Uterus (tissue), 4 donors: ENCODE results near the gene TANC1. TPM values are rescaled to one million over a fixed set of nuclear protein-coding genes. Genes with fewer than 3 reads are reported as not detected.

Experiments used
- DNase-seq, 2 donors: peaks; one replicate each; pipeline ENCODE4 v3.0.0-alpha.2; 2019 to 2020
- H3K27ac ChIP-seq, 2 donors: fragments of 200-600 bp; sonication (generic); 1 replicate in 1 of 2; 2 replicates in 1 of 2; pipeline ENCODE4 v1.5.1; 2016 to 2018
- H3K27me3 ChIP-seq, 2 donors: fragments of 200-600 bp; sonication (generic); one replicate each; pipeline ENCODE4 v1.5.1; 2018 to 2019; ENCODE audit warnings: control low read depth in 1 of 2
- H3K36me3 ChIP-seq, 2 donors: fragments of 200-600 bp; sonication (generic); one replicate each; pipeline ENCODE4 v1.5.1; 2019; ENCODE audit warnings: control low read depth in 1 of 2
- H3K4me1 ChIP-seq, 2 donors: fragments of 200-600 bp; sonication (generic); one replicate each; pipeline ENCODE4 v1.5.1; 2018 to 2019; ENCODE audit warnings: control low read depth in 1 of 2
- H3K4me3 ChIP-seq, 2 donors: fragments of 200-600 bp; sonication (generic); 1 replicate in 1 of 2; 2 replicates in 1 of 2; pipeline ENCODE4 v1.5.1; 2018 to 2019; ENCODE audit warnings: mild to moderate bottlenecking in 1 of 2
- H3K9me3 ChIP-seq, 2 donors: fragments of 200-600 bp; sonication (generic); one replicate each; pipeline ENCODE4 v1.5.1; 2019; ENCODE audit warnings: control low read depth in 1 of 2
- POLR2A ChIP-seq, 2 donors: fragments of 450-650 bp; IDR thresholded peaks; one replicate each; pipeline ENCODE4 v1.6.1; 2016; ENCODE audit warnings: antibody characterized with exemption in 2 of 2, mild to moderate bottlenecking in 1 of 2, moderate library complexity in 1 of 2
- intact Hi-C: fragments of 100-400 bp; cut with DNase I; formaldehyde crosslinking; loops from one replicate; pipeline ENCODE4 v1.15.1; 2023; ENCODE audit warnings: low total_unique reads
- total RNA-seq, 4 donors: library from RNA; depleted of rRNA in 3 of 4; stranded (reverse); fragments of >200 nt in 3 of 4; gene quantifications; one replicate each; pipeline versions ENCODE4 v1.1.0 to v1.2.4, GENCODE V29; 2014 to 2023
- TF ChIP-seq, protein P1 (sequence below), 4 experiments: fragments of 200-600 bp in 2 of 4; fragments of 450-650 bp in 2 of 4; sonication (generic) in 2 of 4; IDR thresholded peaks; one replicate each; pipeline ENCODE4 v1.5.1; 2016 to 2019; ENCODE audit warnings: antibody characterized with exemption in 4 of 4, mild to moderate bottlenecking in 2 of 4, moderate library complexity in 1 of 4
- donor health status: DM: yes; HTN: yes; CAD: no.

The TANC1 gene
- total RNA-seq, 4 donors from 2014 or later, result 34.7 to 92.7 (median 67.4) TPM

DNA sequence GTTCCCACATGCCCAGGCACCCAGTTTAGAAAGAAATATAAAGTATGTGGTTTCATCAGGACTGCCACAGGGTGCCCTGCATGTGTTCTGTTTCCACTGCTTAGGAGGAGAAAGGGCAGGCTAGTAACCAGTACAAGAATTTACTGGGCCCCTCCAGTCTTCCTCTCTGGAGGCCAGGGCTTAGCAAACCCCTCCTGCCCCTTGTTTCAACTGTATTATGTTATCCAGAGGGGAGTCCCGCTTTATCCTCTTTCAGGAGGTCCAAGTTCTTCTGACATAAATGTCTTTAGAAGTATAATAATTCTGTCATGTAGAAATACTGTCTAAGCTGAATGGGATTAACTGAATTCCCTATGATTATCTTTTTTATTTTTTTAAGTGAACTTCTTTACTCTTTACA is 185.9 kb downstream of the TANC1 start:
- TF ChIP-seq, protein P1, sequence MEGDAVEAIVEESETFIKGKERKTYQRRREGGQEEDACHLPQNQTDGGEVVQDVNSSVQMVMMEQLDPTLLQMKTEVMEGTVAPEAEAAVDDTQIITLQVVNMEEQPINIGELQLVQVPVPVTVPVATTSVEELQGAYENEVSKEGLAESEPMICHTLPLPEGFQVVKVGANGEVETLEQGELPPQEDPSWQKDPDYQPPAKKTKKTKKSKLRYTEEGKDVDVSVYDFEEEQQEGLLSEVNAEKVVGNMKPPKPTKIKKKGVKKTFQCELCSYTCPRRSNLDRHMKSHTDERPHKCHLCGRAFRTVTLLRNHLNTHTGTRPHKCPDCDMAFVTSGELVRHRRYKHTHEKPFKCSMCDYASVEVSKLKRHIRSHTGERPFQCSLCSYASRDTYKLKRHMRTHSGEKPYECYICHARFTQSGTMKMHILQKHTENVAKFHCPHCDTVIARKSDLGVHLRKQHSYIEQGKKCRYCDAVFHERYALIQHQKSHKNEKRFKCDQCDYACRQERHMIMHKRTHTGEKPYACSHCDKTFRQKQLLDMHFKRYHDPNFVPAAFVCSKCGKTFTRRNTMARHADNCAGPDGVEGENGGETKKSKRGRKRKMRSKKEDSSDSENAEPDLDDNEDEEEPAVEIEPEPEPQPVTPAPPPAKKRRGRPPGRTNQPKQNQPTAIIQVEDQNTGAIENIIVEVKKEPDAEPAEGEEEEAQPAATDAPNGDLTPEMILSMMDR (IDR thresholded peaks at IDR 0.05), result no peak
- TF ChIP-seq POLR2A (IDR thresholded peaks at IDR 0.05), result no peak
- no peak for DNase-seq
- no peaks in the 10 kb centered on the region for H3K27me3 ChIP-seq
- intact Hi-C loops, result no loop called here
- no peak overlapping the region for H3K27ac ChIP-seq
- no peaks in the 10 kb centered on the region for H3K36me3 ChIP-seq
- H3K9me3 ChIP-seq, result no peaks in the 10 kb centered on the region
- no peak overlapping the region for H3K4me3 ChIP-seq
- H3K4me1 ChIP-seq, result no peaks in the 10 kb centered on the region

- no peaks in the 10 kb centered on the region for H3K27me3 ChIP-seq
- TF ChIP-seq, protein P1 (IDR thresholded peaks at IDR 0.05), result no peak
- no peak for TF ChIP-seq POLR2A (IDR thresholded peaks at IDR 0.05)
- intact Hi-C loops, result no loop called here
- H3K4me3 ChIP-seq, result no peak overlapping the region
- no peaks in the 10 kb centered on the region for H3K4me1 ChIP-seq
- H3K36me3 ChIP-seq, result no peaks in the 10 kb centered on the region
- no peak overlapping the region for H3K27ac ChIP-seq
- H3K9me3 ChIP-seq, result no peaks in the 10 kb centered on the region
- no peak for DNase-seq
Observed at GRCh38 chr2:159155320-159155719, 186.9 kb downstream of the TANC1 start.

GRCh38 chr2:159155791-159156190 is 187.4 kb downstream of the TANC1 start:
- no peak overlapping the region for H3K4me3 ChIP-seq
- no peak overlapping the region for H3K27ac ChIP-seq
- H3K27me3 ChIP-seq, result no peaks in the 10 kb centered on the region
- DNase-seq, result no peak
- H3K36me3 ChIP-seq, result no peaks in the 10 kb centered on the region
- intact Hi-C loops, result no loop called here
- no peaks in the 10 kb centered on the region for H3K4me1 ChIP-seq
- TF ChIP-seq, protein P1 (IDR thresholded peaks at IDR 0.05), result no peak
- TF ChIP-seq POLR2A (IDR thresholded peaks at IDR 0.05), result no peak
- no peaks in the 10 kb centered on the region for H3K9me3 ChIP-seq

GRCh38 chr2:159156834-159157233 is 188.4 kb downstream of the TANC1 start:
- Histone ChIP-seq H3K9me3 (no peaks in the 10 kb centered on the region), H3K4me1 (no peaks in the 10 kb centered on the region), H3K36me3 (no peaks in the 10 kb centered on the region), H3K27ac (no peak overlapping the region), H3K4me3 (no peak overlapping the region), H3K27me3 (no peaks in the 10 kb centered on the region)
- no peak for DNase-seq
- intact Hi-C loops, result no loop called here
- TF ChIP-seq, protein P1 (IDR thresholded peaks at IDR 0.05), result no peak
- no peak for TF ChIP-seq POLR2A (IDR thresholded peaks at IDR 0.05)

DNA sequence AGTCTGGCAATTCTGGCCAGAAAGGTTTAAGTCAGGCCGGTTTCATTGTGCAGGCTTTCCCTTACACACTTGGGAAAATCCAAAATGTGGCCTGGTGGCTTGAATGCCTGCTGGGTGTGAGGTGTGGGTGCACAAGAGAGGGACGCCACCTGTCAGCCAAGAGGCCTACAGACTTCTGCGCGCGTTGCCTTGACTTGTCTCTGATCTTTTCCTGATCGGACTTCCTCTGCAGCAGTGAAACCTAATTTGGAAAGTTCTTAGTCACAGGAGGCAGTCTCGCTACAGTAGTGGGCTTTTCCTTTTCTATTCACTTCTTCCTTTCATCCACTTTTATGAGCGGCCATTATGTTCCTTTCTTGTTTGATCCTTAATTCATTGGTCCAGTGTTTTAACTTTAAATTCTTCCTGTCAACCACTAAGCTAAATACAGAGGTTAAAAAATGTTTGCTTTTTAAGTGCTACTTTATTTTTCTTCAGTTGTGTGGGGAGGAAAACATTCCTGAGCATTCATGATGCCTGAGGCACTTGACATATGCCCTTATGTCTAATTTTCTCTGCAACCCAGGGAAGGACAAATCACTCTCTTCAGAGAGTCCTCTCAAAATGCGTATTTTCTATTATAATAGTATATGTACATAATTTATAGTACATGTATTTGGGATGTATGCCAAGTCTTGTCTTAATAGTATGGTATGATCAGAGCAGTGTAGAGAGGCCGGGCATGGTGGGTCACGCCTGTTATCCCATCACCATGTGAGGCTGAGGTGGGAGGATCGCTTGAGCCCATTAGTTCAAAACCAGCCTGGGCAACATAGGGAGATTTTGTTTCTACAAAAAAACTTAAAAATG is 189.1 kb downstream of the TANC1 start:
- TF ChIP-seq POLR2A (IDR thresholded peaks at IDR 0.05), result no peak
- TF ChIP-seq, protein P1 (IDR thresholded peaks at IDR 0.05), result no peak
- Histone ChIP-seq H3K9me3 (no peaks in the 10 kb centered on the region), H3K27me3 (no peaks in the 10 kb centered on the region), H3K36me3 (no peaks in the 10 kb centered on the region), H3K4me1 (no peaks in the 10 kb centered on the region), H3K27ac (no peak overlapping the region), H3K4me3 (no peak overlapping the region)
- intact Hi-C loops, result no loop called here
- DNase-seq, result no peak
